HAP-1 (cell line): Measurements from ENCODE around the gene FAM120B.

Experiments
- DNase-seq, 2 experiments: peaks; one replicate each; pipeline ENCODE4 v3.0.0-alpha.2; 2016 to 2020; ENCODE audit warnings: low spot score in 2 of 2
- H3K27me3 ChIP-seq: fragments of 250-450 bp; sonication (Bioruptor Pico); 2 replicates; pipeline ENCODE4 v1.5.1; 2020; ENCODE audit warnings: low read depth, mild to moderate bottlenecking, moderate library complexity
- H3K36me3 ChIP-seq: fragments of 250-450 bp; sonication (Bioruptor Pico); replicated peaks from 2 replicates; pipeline ENCODE4 v1.5.1; 2020; ENCODE audit warnings: mild to moderate bottlenecking
- H3K4me1 ChIP-seq: fragments of 250-450 bp; sonication (Bioruptor Pico); 2 replicates; pipeline ENCODE4 v1.5.1; 2020; ENCODE audit warnings: mild to moderate bottlenecking
- H3K4me3 ChIP-seq: fragments of 250-450 bp; sonication (Bioruptor Pico); 2 replicates; pipeline ENCODE4 v1.5.1; 2020; ENCODE audit warnings: mild to moderate bottlenecking, moderate library complexity
- H3K9me3 ChIP-seq: fragments of 250-450 bp; sonication (Bioruptor Pico); 2 replicates; pipeline ENCODE4 v1.5.1; 2020; ENCODE audit warnings: mild to moderate bottlenecking, moderate library complexity
- in situ Hi-C: fragments of 300-500 bp; cut with MboI; formaldehyde crosslinking; loops from 3 replicates; pipeline ENCODE4 v1.14.3; 2020; ENCODE audit warnings: low sequenced_read_pairs, inconsistent platforms, mixed read lengths

The FAM120B gene

DNA sequence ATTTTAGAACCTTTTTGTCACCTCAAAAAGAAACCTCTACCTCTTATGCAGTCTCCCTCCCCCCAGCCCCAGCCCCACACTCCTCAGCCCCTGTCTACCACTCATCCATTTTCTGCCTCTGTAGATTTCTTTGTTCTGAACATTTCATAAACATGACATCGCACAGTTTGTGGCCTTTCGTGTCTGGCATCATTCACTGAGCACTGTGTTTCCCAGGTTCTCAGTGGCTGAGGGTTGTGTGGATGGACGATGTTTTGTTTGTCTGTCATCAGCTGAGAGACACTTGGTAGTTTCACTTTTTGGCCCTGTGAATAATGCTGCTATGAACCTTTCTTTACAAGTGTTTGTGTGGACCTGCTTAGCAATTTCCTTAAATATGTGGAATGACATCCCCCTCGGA lies 64.5 kb downstream of the FAM120B start:
- in situ Hi-C loops, result no loop called here
- DNase-seq, result no peak
- H3K27me3 ChIP-seq, result no peaks in the 10 kb centered on the region
- no peaks in the 10 kb centered on the region for H3K9me3 ChIP-seq
- no peak overlapping the region for H3K4me3 ChIP-seq
- H3K36me3 ChIP-seq, result no peaks in the 10 kb centered on the region
- H3K4me1 ChIP-seq, result no peaks in the 10 kb centered on the region

DNA sequence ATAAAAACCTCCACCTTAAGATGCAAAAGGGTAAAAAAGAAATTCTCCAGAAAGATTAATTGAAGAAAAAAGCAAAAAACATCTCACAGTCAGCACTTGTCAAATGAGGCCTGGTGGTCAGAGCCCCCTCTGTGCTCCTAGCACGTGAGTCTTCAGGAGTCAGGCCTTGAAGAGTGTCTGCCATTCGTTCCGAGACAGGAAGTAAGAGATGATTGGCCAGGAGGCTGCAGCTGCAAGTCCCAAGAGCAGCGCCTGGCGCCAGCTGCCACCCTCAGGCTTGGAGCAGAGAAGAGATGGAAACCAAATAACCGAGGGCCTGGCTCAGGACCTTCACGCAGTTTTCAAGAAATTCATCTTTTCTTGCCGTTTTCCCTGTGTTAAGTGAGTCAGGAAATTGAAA lies 65.0 kb downstream of the FAM120B start:
- in situ Hi-C loops, result no loop called here
- no peaks in the 10 kb centered on the region for H3K36me3 ChIP-seq
- H3K4me3 ChIP-seq, result no peak overlapping the region
- no peaks in the 10 kb centered on the region for H3K4me1 ChIP-seq
- H3K9me3 ChIP-seq, result no peaks in the 10 kb centered on the region
- no peaks in the 10 kb centered on the region for H3K27me3 ChIP-seq
- DNase-seq, result no peak

DNA sequence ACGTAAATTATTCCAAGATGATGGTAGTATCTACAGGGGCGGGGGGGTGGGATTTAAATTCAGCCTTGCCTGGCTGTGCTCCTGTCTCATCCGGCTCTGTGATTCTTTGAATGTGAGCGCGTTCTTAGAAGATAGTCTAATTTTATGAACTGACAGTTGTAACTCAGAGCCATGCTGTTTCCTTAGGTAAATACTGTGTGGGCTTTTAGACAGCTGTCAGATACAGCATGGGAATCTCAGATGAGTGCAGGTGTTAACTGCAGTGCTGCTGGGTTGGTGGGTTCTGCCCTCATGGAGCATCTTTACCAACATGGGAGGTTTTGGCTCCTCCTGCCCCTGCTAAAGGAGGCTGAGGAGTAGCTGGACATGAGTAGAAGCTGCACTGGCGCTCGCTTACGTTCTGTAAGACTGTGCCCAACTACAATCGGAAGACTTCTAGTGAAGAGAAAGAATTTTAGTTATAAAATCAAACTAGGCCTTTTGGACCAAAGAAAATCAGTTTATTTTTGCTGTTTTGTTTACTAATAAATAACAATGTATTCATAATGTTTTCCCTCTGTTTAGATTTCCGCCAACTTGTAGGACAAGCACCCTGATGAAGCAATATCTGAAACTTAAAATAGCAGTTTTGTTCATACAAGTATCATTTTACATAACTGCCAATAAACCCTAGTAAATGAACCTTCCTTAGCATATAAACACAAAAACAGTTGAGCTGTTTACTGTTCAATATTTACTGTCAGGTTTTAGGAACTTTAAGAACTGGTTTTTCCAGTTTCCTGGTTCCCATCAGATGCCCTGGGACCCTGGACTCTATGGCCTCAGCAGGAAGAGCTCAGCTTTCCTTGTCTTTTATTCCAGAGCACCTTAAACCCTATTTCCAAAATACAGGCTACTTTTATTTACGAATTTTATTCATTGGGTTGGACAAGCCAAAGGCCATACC lies 66.1 kb downstream of the FAM120B start:
- DNase-seq, result no peak
- no peaks in the 10 kb centered on the region for H3K9me3 ChIP-seq
- H3K36me3 ChIP-seq, result no peaks in the 10 kb centered on the region
- no peaks in the 10 kb centered on the region for H3K27me3 ChIP-seq
- in situ Hi-C loops, result no loop called here
- no peak overlapping the region for H3K4me3 ChIP-seq
- H3K4me1 ChIP-seq, result no peaks in the 10 kb centered on the region

DNA sequence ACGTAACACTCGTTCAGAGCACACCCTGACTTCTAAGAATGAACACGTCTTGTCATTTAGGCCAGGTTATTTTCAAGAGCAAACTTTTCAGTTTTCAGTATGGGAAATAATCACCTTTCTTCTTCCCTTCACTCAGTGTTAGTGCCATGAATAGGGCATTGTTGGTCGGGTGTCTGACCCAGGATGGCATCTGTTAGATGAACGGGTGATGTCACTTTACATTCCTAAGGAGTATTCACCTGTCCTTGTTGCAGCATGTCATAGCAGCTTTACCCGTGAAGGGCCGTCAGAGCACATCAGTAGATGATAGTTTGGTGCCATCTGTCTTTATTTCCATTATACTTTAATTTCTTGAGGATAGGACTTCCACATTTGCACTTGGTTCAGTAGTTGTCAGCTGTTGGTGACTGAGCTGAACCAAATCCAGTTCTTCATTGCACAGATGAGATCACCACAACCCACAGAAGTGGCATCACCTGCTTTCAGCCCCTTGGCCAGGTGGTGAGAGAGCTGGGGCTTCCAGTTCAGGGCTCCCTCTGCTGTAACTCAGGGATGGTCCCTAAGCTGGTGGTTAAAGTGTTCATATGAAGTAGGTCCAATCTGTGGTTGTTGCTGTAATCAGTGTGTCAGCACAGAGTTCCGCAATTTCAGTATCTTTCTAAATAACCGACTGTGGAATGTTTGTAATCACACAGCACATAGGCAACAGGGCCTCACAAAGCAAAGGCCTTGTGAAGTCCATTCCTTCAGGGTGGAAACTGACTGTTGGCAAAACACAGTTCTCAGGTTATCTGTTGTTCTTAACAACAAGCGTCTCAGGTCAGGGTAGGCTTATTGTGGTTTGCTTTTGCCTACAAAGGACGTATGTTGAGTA lies 68.2 kb downstream of the FAM120B start:
- H3K4me1 ChIP-seq, result no peaks in the 10 kb centered on the region
- in situ Hi-C loops, result no loop called here
- H3K27me3 ChIP-seq, result no peaks in the 10 kb centered on the region
- H3K4me3 ChIP-seq, result no peak overlapping the region
- no peaks in the 10 kb centered on the region for H3K36me3 ChIP-seq
- H3K9me3 ChIP-seq, result no peaks in the 10 kb centered on the region
- no peak for DNase-seq

DNA sequence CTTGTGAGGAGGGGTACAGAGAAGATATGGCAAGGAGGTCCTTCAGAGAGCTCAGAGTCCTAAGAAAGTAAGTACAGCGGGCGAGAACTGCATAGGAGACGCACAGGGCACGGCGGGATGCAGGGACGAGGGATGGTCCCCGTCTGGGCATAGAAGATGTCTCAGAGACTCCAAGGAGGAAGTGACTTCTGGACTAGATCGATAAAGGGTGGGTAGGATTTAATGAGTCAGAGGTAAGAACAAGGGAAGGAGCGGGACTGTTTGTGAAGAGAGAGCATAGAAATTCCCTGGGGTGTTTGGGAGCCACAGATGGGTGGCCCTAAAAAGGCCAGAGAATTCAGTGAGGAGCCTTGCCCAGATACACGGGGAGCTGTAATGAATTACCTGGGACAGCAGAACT lies 69.1 kb downstream of the FAM120B start:
- in situ Hi-C loops, result no loop called here
- no peaks in the 10 kb centered on the region for H3K36me3 ChIP-seq
- no peaks in the 10 kb centered on the region for H3K27me3 ChIP-seq
- no peak for DNase-seq
- no peaks in the 10 kb centered on the region for H3K9me3 ChIP-seq
- no peaks in the 10 kb centered on the region for H3K4me1 ChIP-seq
- no peak overlapping the region for H3K4me3 ChIP-seq

DNA sequence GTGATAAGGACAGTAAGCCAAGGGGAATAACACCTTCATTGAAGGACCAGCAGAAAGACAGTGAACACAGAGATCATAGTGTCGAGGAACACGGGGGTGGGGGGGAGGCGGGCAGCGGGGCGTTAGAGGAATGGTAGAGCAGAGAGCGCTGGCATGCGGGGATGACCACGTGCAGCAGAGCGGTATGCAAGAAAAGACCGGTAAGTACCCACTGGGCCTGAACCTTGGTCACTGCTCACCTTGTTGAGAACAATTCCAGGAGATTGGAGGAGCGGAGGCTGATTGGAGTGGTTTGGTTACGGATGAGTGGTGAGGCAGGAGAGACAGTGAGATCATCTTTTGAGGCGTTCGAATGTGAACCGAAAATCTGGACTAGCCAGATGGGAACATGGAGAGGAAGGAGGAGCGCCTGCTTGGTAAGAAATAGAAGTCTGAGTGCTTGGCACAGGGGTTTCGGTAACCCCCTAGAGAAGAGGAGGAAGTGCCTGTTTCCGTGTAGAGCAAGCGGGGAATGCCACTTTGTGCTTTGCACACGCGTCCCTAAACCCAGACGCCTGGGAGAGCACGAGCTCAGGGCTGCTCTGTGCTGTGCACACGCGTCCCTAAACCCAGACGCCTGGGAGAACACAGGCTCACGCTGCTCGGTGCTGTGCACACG lies 70.0 kb downstream of the FAM120B start:
- Histone ChIP-seq H3K4me1 (no peaks in the 10 kb centered on the region), H3K4me3 (no peak overlapping the region), H3K9me3 (no peaks in the 10 kb centered on the region), H3K36me3 (no peaks in the 10 kb centered on the region), H3K27me3 (no peaks in the 10 kb centered on the region)
- in situ Hi-C loops, result no loop called here
- no peak for DNase-seq

DNA sequence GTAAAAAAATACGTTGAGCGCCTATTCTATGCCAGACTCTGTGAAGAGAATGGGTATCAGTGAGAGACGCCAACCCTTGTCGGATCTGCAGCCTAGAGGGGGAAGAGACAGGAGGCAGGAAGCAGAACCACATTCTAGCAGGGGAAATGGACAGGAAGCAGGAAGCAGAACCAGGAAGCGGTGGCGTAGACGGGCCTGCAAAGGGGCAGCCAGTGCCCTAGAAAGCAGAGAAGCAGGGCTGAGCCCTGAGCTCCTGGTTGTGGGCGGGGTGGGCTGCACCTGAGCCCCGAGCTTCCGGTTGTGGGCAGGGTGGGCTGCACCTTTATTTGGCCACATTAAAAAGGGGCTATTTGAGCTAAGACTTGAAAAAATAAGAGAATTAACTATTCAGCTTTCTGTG lies 71.9 kb downstream of the FAM120B start:
- Histone ChIP-seq H3K4me3 (no peak overlapping the region), H3K36me3 (no peaks in the 10 kb centered on the region), H3K27me3 (no peaks in the 10 kb centered on the region), H3K4me1 (no peaks in the 10 kb centered on the region), H3K9me3 (no peaks in the 10 kb centered on the region)
- no peak for DNase-seq
- in situ Hi-C loops, result no loop called here

DNA sequence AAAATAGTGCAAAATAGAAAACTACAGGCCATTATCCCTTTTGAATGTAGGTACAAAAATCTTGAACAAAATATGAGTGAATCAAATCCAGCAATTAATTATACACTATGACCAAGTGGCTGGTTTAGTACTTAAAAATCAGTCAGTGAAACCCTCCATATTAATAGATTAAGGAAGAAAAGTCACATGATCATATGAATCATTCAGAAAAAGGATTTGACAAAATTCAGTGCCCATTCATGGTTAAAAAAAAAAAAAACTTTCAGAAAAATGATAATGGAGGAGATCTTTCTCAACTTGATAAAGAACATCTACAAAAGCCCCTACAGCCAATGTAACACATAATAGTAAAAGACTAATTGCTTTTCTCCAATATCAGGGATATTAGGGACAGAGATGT lies 75.0 kb downstream of the FAM120B start:
- Histone ChIP-seq H3K4me1 (no peaks in the 10 kb centered on the region), H3K9me3 (no peaks in the 10 kb centered on the region), H3K36me3 (no peaks in the 10 kb centered on the region), H3K4me3 (no peak overlapping the region), H3K27me3 (no peaks in the 10 kb centered on the region)
- no peak for DNase-seq
- in situ Hi-C loops, result no loop called here

DNA sequence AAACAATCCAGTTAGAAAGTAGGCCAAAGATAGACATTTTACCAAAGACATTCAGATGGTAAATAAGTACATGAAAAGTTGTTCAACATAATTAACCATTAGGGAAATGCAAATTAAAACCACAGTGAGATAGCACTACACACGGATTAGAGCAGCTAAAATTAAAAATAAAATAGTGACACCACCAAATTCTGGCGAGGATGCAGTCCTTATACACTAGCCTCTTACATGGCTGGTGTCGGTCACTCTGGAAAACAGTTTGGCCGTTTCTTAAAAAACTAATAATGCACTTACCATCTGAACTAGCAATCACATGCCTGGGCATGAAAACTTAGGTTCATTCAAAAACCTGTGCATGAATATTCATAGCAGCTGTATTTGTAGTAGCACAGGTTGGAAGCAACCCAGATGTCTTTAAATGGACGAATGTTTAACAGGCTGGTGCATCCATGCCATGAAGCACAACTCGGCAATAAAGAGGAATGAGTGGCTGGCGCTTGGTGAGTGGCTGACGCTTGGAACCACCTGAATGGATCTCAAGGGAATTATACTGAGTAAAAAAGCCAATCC lies 77.0 kb downstream of the FAM120B start:
- H3K4me3 ChIP-seq, result no peak overlapping the region
- DNase-seq, result no peak
- no peaks in the 10 kb centered on the region for H3K4me1 ChIP-seq
- H3K9me3 ChIP-seq, result no peaks in the 10 kb centered on the region
- H3K27me3 ChIP-seq, result no peaks in the 10 kb centered on the region
- in situ Hi-C loops, result no loop called here
- H3K36me3 ChIP-seq, result peaks cover 2% of the 10 kb centered on the region; the same call in 1 of the 2 replicates

DNA sequence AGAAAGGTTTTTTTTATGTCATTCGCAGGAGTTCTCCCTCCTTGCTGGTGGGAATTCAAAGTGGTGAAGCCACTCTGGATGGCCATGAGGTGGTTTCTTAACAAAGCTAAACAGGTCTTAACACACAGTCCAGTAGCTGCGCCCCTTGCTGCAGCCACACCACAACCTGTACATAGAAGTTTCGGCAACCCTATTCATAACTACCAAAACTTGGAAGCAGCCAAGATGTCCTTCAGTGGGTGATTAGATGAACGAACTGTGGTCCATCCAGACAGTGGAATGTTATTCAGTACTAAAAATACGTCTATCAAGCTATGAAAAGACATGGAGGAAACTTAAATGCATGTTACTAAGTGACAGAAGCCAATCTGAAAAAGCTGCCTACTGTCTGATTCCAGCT lies 78.9 kb downstream of the FAM120B start:
- DNase-seq, result no peak
- no peaks in the 10 kb centered on the region for H3K9me3 ChIP-seq
- in situ Hi-C loops, result no loop called here
- no peaks in the 10 kb centered on the region for H3K27me3 ChIP-seq
- H3K4me1 ChIP-seq, result no peaks in the 10 kb centered on the region
- H3K4me3 ChIP-seq, result no peak overlapping the region
- H3K36me3 ChIP-seq, result peaks cover 4% of the 10 kb centered on the region; the same call in 1 of the 2 replicates

DNA sequence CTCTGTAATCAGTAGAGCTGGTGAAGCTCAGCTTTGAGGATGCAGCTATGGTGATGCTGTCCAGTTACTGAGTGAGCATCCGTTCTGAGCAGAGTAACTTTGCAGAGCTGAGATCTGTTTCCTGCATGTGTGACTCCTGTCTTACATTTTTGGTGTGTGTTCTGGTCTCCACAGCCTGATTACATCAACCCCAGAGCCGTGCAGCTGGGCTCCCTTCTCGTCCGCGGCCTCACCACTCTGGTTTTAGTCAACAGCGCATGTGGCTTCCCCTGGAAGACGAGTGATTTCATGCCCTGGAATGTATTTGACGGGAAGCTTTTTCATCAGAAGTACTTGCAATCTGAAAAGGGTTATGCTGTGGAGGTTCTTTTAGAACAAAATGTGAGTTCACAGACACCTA lies 81.6 kb downstream of the FAM120B start:
- in situ Hi-C loops, result no loop called here
- Histone ChIP-seq H3K27me3 (no peaks in the 10 kb centered on the region), H3K4me3 (no peak overlapping the region), H3K9me3 (no peaks in the 10 kb centered on the region), H3K36me3 (peaks cover 4% of the 10 kb centered on the region; the same call in 1 of the 2 replicates), H3K4me1 (no peaks in the 10 kb centered on the region)
- no peak for DNase-seq

DNA sequence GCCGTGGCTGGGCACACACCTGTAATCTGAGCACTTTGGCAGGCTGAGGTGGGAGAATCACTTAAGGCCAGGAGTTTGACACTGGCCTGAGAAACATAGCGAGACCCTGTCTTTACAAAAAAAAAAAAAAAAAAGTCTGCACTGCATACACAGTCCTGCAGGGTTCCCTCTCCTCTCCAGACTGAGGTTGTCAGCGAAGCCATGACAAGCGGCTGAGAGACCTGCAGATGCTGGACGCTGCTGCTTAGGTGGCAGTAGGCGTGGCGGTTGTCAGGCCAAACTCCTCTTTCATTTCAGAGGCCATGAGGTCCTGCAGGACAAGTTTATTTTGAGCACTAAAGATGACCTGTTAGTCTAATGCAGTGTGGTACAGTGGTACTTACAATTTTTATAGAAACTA lies 86.5 kb downstream of the FAM120B start:
- no peaks in the 10 kb centered on the region for H3K27me3 ChIP-seq
- no peak for DNase-seq
- H3K4me3 ChIP-seq, result no peak overlapping the region
- H3K36me3 ChIP-seq, result peaks cover 17% of the 10 kb centered on the region
- no peaks in the 10 kb centered on the region for H3K4me1 ChIP-seq
- no peaks in the 10 kb centered on the region for H3K9me3 ChIP-seq
- in situ Hi-C loops, result no loop called here

DNA sequence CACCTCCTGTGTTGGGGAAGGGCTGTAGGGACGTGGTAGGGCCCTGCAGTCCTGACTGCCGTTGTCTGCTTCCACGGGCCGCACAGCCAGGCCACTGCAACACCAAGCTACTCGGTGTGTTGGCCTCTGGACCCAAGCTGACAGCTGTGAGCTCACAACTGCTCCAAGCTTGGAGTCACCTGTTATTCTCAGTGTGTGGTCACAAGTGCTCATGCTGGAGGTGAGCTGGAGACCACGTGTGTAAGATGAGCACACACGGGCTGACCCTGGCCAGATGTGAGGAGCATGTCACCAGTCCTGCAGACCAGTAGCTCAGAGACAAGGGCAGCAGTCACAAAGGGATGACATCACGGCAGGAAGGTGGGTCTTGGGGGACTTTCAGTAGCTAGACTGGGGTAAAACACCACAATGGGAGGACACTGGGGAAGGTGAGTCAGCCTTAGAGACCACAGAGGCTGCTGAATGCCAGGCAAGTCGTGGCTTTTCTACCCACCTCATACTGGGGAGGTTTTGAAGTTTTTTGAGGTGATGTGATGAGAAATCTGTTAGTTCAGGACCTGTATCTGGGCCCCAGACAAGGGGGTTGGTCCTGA lies 87.3 kb downstream of the FAM120B start:
- no peaks in the 10 kb centered on the region for H3K27me3 ChIP-seq
- no peaks in the 10 kb centered on the region for H3K9me3 ChIP-seq
- DNase-seq, result no peak
- peaks cover 13% of the 10 kb centered on the region for H3K36me3 ChIP-seq
- H3K4me1 ChIP-seq, result no peaks in the 10 kb centered on the region
- in situ Hi-C loops, result no loop called here
- no peak overlapping the region for H3K4me3 ChIP-seq
